C4-2B (cell line): ENCODE data around the gene HSPA12A.

ENCODE experiments used
- CTCF ChIP-seq: fragments of 450-650 bp; conservative IDR thresholded peaks from 2 replicates; pipeline ENCODE4 v1.5.1; 2017; ENCODE audit warnings: mild to moderate bottlenecking
- ZFX ChIP-seq: fragments of 450-650 bp; IDR thresholded peaks from 2 replicates; pipeline ENCODE4 v1.6.1; 2017

GRCh38 chr10:116729243-116729642 is 13.1 kb downstream of the HSPA12A start:
- no peak for TF ChIP-seq CTCF
- no peak for TF ChIP-seq ZFX
